Activated CD8-positive, alpha-beta T cell treated with anti-CD3 and anti-CD28 coated beads, Interleukin-2, amount 10 ng/mL, durations not matched to agents 7 days and 5 days (primary cell): ENCODE results near the gene AP2A1. TPM values are rescaled to one million over a fixed set of nuclear protein-coding genes. Genes with fewer than 3 reads are reported as not detected.
A peak's percentile ranks its signal among the peaks of the same experiment; 100 is the strongest.

Experiments used
- ATAC-seq: fragments of 150-1000 bp; cut with Tn5 transposase; one replicate; pipeline ENCODE4 v1.10.0; 2021; ENCODE audit warnings: moderate library complexity
- CTCF ChIA-PET: fragments of 350-600 bp; sonication (Branson Sonifier 250); formaldehyde crosslinking; loops from one replicate; lab custom pipeline; 2021; ENCODE audit warnings: antibody characterized with exemption; lab: Charles Lee
- POLR2A ChIA-PET: fragments of 350-600 bp; sonication (Branson Sonifier 250); formaldehyde crosslinking; loops from one replicate; lab custom pipeline; 2021; ENCODE audit warnings: antibody characterized with exemption; lab: Charles Lee
- DNase-seq: peaks from one replicate; pipeline ENCODE4 v3.0.0-alpha.2; 2020
- H3K27ac Mint-ChIP-seq: one replicate; pipeline ENCODE4 v1.8.0; 2021; ENCODE audit warnings: mild to moderate bottlenecking, mixed read lengths
- H3K27me3 Mint-ChIP-seq: one replicate; pipeline ENCODE4 v1.8.0; 2021; ENCODE audit warnings: low read depth, mixed read lengths
- H3K36me3 Mint-ChIP-seq: one replicate; pipeline ENCODE4 v1.8.0; 2021; ENCODE audit warnings: low read depth, mixed read lengths
- H3K4me1 Mint-ChIP-seq: one replicate; pipeline ENCODE4 v1.8.0; 2021; ENCODE audit warnings: low read depth, mixed read lengths
- H3K4me3 Mint-ChIP-seq: one replicate; pipeline ENCODE4 v1.8.0; 2021; ENCODE audit warnings: mild to moderate bottlenecking, mixed read lengths
- H3K9me3 Mint-ChIP-seq: one replicate; pipeline ENCODE4 v1.8.0; 2022; ENCODE audit warnings: mixed read lengths; ENCODE audit not compliant: insufficient read depth
- total RNA-seq, 2 experiments: library from RNA; stranded (reverse); gene quantifications; one replicate each; pipeline ENCODE4 v1.2.3, GENCODE V29; 2021

The AP2A1 gene
- total RNA-seq, 2 experiments from 2014 or later = 88.1 to 96.4 TPM

- POLR2A ChIA-PET = no interaction called here
- Mint-ChIP-seq H3K4me3 (no peak overlapping the region), H3K27me3 (no peaks in the 10 kb centered on the region), H3K4me1 (peaks cover 41% of the 10 kb centered on the region), H3K27ac (peak overlapping the region; percentile 95), H3K36me3 (peaks cover 38% of the 10 kb centered on the region), H3K9me3 (no peaks in the 10 kb centered on the region)
- ATAC-seq (peak; percentile 22), DNase-seq (peak; percentile 50)
- CTCF ChIA-PET = interaction anchor here (1.1 to 1.2 kb wide), 2 partner anchors 9 to 90 kb away, joined by 3 read pairs; no protein-coding TSS in a partner anchor
Measured at GRCh38 chr19:49807058-49807903, 40.5 kb downstream of the AP2A1 start.

GRCh38 chr19:49807904-49808675, 41.3 kb downstream of the AP2A1 start:
- H3K36me3 Mint-ChIP-seq = peaks cover 34% of the 10 kb centered on the region
- no peak for DNase-seq
- no peak for ATAC-seq
- H3K27me3 Mint-ChIP-seq = no peaks in the 10 kb centered on the region
- CTCF ChIA-PET = interaction anchor here (1.1 to 1.2 kb wide), 2 partner anchors 10 to 91 kb away, joined by 3 read pairs; no protein-coding TSS in a partner anchor
- no peaks in the 10 kb centered on the region for H3K9me3 Mint-ChIP-seq
- H3K4me3 Mint-ChIP-seq = peak overlapping the region; percentile 22
- peaks cover 49% of the 10 kb centered on the region for H3K4me1 Mint-ChIP-seq
- POLR2A ChIA-PET = no interaction called here
- H3K27ac Mint-ChIP-seq = peak overlapping the region; percentile 95

GRCh38 chr19:49808711-49809159, 41.9 kb downstream of the AP2A1 start:
- no peaks in the 10 kb centered on the region for H3K9me3 Mint-ChIP-seq
- POLR2A ChIA-PET = no interaction called here
- peak overlapping the region; percentile 71 for H3K4me3 Mint-ChIP-seq
- H3K4me1 Mint-ChIP-seq = peaks cover 53% of the 10 kb centered on the region
- peak overlapping the region; percentile 72 for H3K27ac Mint-ChIP-seq
- CTCF ChIA-PET = no interaction called here
- DNase-seq (peak; percentile 84), ATAC-seq (peak; percentile 10)
- no peaks in the 10 kb centered on the region for H3K27me3 Mint-ChIP-seq
- peaks cover 28% of the 10 kb centered on the region for H3K36me3 Mint-ChIP-seq

GRCh38 chr19:49809160-49809940, 42.5 kb downstream of the AP2A1 start:
- H3K36me3 Mint-ChIP-seq = peaks cover 27% of the 10 kb centered on the region
- H3K27me3 Mint-ChIP-seq = no peaks in the 10 kb centered on the region
- H3K4me3 Mint-ChIP-seq = peak overlapping the region; percentile 71
- POLR2A ChIA-PET = interaction anchor here (1.0 to 1.2 kb wide), 3 partner anchors 9 to 11 kb away, joined by 3 to 5 read pairs (median 3); partner anchors contain the start of gene MED25
- ATAC-seq = peak; percentile 23
- H3K4me1 Mint-ChIP-seq = peaks cover 57% of the 10 kb centered on the region
- CTCF ChIA-PET = interaction anchor here (0.9 to 1.0 kb wide), 2 partner anchors 92 to 133 kb away, joined by 4 read pairs; partner anchors contain the start of gene PRMT1
- peak; percentile 36 for DNase-seq
- H3K9me3 Mint-ChIP-seq = no peaks in the 10 kb centered on the region
- H3K27ac Mint-ChIP-seq = peak overlapping the region; percentile 72

- Mint-ChIP-seq H3K27me3 (no peaks in the 10 kb centered on the region), H3K9me3 (no peaks in the 10 kb centered on the region), H3K27ac (peak overlapping the region; percentile 72), H3K4me3 (peak overlapping the region; percentile 16), H3K4me1 (peaks cover 58% of the 10 kb centered on the region), H3K36me3 (peaks cover 27% of the 10 kb centered on the region)
- DNase-seq (no peak), ATAC-seq (no peak)
- CTCF ChIA-PET = interaction anchor here (0.9 to 1.0 kb wide), 2 partner anchors 92 to 133 kb away, joined by 4 read pairs; partner anchors contain the start of gene PRMT1
- POLR2A ChIA-PET = interaction anchor here (1.0 to 1.2 kb wide), 3 partner anchors 8 to 11 kb away, joined by 3 to 5 read pairs (median 3); partner anchors contain the start of gene MED25
Measured at GRCh38 chr19:49809941-49810389, 43.2 kb downstream of the AP2A1 start.

DNA sequence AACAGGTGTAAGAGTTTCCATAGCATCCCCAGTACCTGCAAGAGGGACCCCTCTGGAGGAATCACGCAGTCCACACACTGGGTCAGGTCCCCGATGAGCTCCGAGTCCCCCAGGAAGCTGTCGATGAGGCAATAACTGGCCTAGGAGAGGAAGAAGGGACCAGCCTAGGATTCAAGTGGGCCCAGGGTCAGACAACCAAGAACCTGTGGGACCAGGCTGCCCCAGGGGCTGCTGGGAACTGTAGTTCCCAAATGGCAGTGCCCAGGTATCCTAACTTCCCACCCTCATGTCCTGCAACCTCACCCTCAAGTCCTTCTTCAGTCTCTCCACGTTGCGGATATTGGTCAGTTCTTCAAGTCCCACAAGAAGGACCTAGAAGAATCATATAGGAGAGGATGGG, 44.5 kb downstream of the AP2A1 start:
- Mint-ChIP-seq H3K9me3 (no peaks in the 10 kb centered on the region), H3K4me3 (no peak overlapping the region), H3K27me3 (no peaks in the 10 kb centered on the region), H3K36me3 (peaks cover 22% of the 10 kb centered on the region), H3K4me1 (peaks cover 54% of the 10 kb centered on the region), H3K27ac (no peak overlapping the region)
- ChIA-PET CTCF (no interaction called here), POLR2A (no interaction called here)
- ATAC-seq (no peak), DNase-seq (no peak)

- H3K27me3 Mint-ChIP-seq = peaks cover 2% of the 10 kb centered on the region
- ChIA-PET POLR2A (interaction anchor here (1.6 to 1.8 kb wide), 2 partner anchors 38 to 64 kb away, joined by 4 to 6 read pairs; partner anchors contain the start of gene PTOV1), CTCF (interaction anchor here (0.8 to 2.2 kb wide), 4 partner anchors 36 to 95 kb away, joined by 3 to 7 read pairs (median 4); no protein-coding TSS in a partner anchor)
- DNase-seq (no peak), ATAC-seq (no peak)
- H3K27ac Mint-ChIP-seq = peak overlapping the region; percentile 95
- peaks cover 51% of the 10 kb centered on the region for H3K4me1 Mint-ChIP-seq
- peaks cover 13% of the 10 kb centered on the region for H3K36me3 Mint-ChIP-seq
- no peaks in the 10 kb centered on the region for H3K9me3 Mint-ChIP-seq
- H3K4me3 Mint-ChIP-seq = peak overlapping the region; percentile 89
Measured at GRCh38 chr19:49812452-49812996, 45.7 kb downstream of the AP2A1 start.

GRCh38 chr19:49812997-49813861, 46.4 kb downstream of the AP2A1 start, which contains the start of gene FUZ:
Gene FUZ (minus strand): TSS chr19:49813292. CDS start chr19:49813106, 186 bp downstream.
- POLR2A ChIA-PET = interaction anchor here (0.7 to 1.8 kb wide), 4 partner anchors 37 to 64 kb away, joined by 3 to 9 read pairs (median 5); partner anchors contain the start of genes AKT1S1, PTOV1 and TBC1D17
- H3K27me3 Mint-ChIP-seq = peaks cover 2% of the 10 kb centered on the region
- CTCF ChIA-PET = interaction anchor here (0.8 to 2.2 kb wide), 7 partner anchors 35 to 1018 kb away, joined by 3 to 7 read pairs (median 3); no protein-coding TSS in a partner anchor
- H3K4me1 Mint-ChIP-seq = peaks cover 44% of the 10 kb centered on the region
- H3K36me3 Mint-ChIP-seq = peaks cover 7% of the 10 kb centered on the region
- ATAC-seq = peak; percentile 70
- peak; percentile 97 for DNase-seq
- no peaks in the 10 kb centered on the region for H3K9me3 Mint-ChIP-seq
- H3K27ac Mint-ChIP-seq = peak within 1 kb of the TSS; percentile 95
- H3K4me3 Mint-ChIP-seq = peak within 1 kb of the TSS; percentile 89

GRCh38 chr19:49814010-49814409, 47.2 kb downstream of the AP2A1 start:
- Mint-ChIP-seq H3K9me3 (no peaks in the 10 kb centered on the region), H3K36me3 (peaks cover 7% of the 10 kb centered on the region), H3K27ac (no peak overlapping the region), H3K27me3 (peaks cover 2% of the 10 kb centered on the region), H3K4me3 (peak overlapping the region; percentile 27), H3K4me1 (peaks cover 39% of the 10 kb centered on the region)
- ATAC-seq (no peak), DNase-seq (no peak)
- ChIA-PET POLR2A (interaction anchor here (1.1 to 1.6 kb wide), 2 partner anchors 37 to 55 kb away, joined by 6 to 9 read pairs; partner anchors contain the start of gene PTOV1), CTCF (interaction anchor here (0.9 to 1.0 kb wide), 2 partner anchors 55 to 1018 kb away, joined by 3 read pairs; no protein-coding TSS in a partner anchor)
